Panc1 (cell line): Measurements from ENCODE around the gene CD300LB. TPM values are rescaled to one million over a fixed set of nuclear protein-coding genes. Genes with fewer than 3 reads are reported as not detected.

Source experiments
- ATAC-seq: fragments of 200-7000 bp; cut with Tn5 transposase; 2 replicates; pipeline ENCODE4 v1.9.1; 2020; ENCODE audit warnings: mild to moderate bottlenecking, moderate library complexity
- BruUV-seq: library from RNA; stranded (reverse); fragments of 400-500 nt; replicated peaks from 2 replicates; lab custom pipeline; 2021; lab: Mats Ljungman, UMichigan
- CTCF ChIA-PET: fragments of 300-600 bp; sonication (Branson Sonifier 250); formaldehyde crosslinking; loops from one replicate; lab custom pipeline; 2022; ENCODE audit warnings: antibody characterized with exemption; lab: Charles Lee
- POLR2A ChIA-PET: fragments of 300-600 bp; sonication (Branson Sonifier 250); formaldehyde crosslinking; loops from one replicate; lab custom pipeline; 2022; ENCODE audit warnings: antibody characterized with exemption; lab: Charles Lee
- DNase-seq: peaks from one replicate; pipeline ENCODE4 v3.0.0-alpha.2; 2010; ENCODE audit warnings: low read depth, low spot score
- H3K27ac ChIP-seq: 2 replicates; pipeline ENCODE4 v1.5.1; 2011; ENCODE audit warnings: mild to moderate bottlenecking, low read length, inconsistent platforms
- H3K27me3 ChIP-seq: fragments of 200-500 bp; sonication (Bioruptor generic); 2 replicates; pipeline ENCODE4 v1.6.0; 2014; ENCODE audit warnings: low read length, inconsistent platforms; ENCODE audit not compliant: control insufficient read depth, insufficient read depth
- H3K36me3 ChIP-seq: fragments of 200-500 bp; sonication (Bioruptor generic); 2 replicates; pipeline ENCODE4 v1.5.1; 2014; ENCODE audit warnings: inconsistent platforms, mild to moderate bottlenecking, low read length, moderate library complexity; ENCODE audit not compliant: control insufficient read depth, insufficient read depth
- H3K4me1 ChIP-seq: 2 replicates; pipeline ENCODE4 v1.5.1; 2011; ENCODE audit warnings: inconsistent platforms, mild to moderate bottlenecking, low read length, moderate library complexity; ENCODE audit not compliant: control insufficient read depth, insufficient read depth
- H3K4me3 ChIP-seq, 2 experiments: 2 replicates each; pipeline ENCODE4 v1.5.1; 2011 to 2012; ENCODE audit warnings: low read depth in 2 of 2, low read length in 2 of 2, mild to moderate bottlenecking in 2 of 2, inconsistent platforms in 1 of 2, moderate library complexity in 1 of 2
- H3K9me3 ChIP-seq: fragments of 200-500 bp; sonication (Bioruptor generic); 2 replicates; pipeline ENCODE4 v1.5.1; 2014; ENCODE audit warnings: low read depth, mild to moderate bottlenecking, inconsistent platforms, low read length, moderate library complexity; ENCODE audit not compliant: control insufficient read depth, insufficient read depth
- POLR2AphosphoS5 ChIP-seq: IDR thresholded peaks from 2 replicates; pipeline ENCODE4 v1.6.1; 2012; ENCODE audit warnings: mild to moderate bottlenecking, low read depth, low read length, moderate library complexity
- SIN3A ChIP-seq: IDR thresholded peaks from 2 replicates; pipeline ENCODE4 v1.6.1; 2012; ENCODE audit warnings: low read depth, mild to moderate bottlenecking, low read length, moderate library complexity, borderline replicate concordance; ENCODE audit not compliant: insufficient read depth
- TCF7L2 ChIP-seq: IDR thresholded peaks from 2 replicates; pipeline ENCODE4 v1.6.1; 2011; ENCODE audit warnings: mild to moderate bottlenecking, low read depth, low read length, inconsistent platforms
- in situ Hi-C: cut with HindIII; loops from 2 replicates; pipeline ENCODE4 v1.10.0; 2016; ENCODE audit warnings: low sequenced_read_pairs, low pct_unique_long_range_greater_than_20kb
- intact Hi-C: fragments of 100-400 bp; cut with micrococcal nuclease; formaldehyde crosslinking; loops from one replicate; pipeline ENCODE4 v1.10.0; 2022; ENCODE audit not compliant: unreplicated experiment
- total RNA-seq: library from RNA; stranded (reverse); gene quantifications from one replicate; pipeline ENCODE4 v1.2.1, GENCODE V29; 2021; ENCODE audit not compliant: unreplicated experiment
- TF ChIP-seq, protein P1 (sequence below): fragments of 450-650 bp; IDR thresholded peaks from 2 replicates; pipeline ENCODE4 v1.5.1; 2017; ENCODE audit warnings: mild to moderate bottlenecking
- TF ChIP-seq, protein P2 (sequence below), 2 experiments: IDR thresholded peaks; 2 replicates each; pipeline ENCODE4 v1.6.1; 2011 to 2012; ENCODE audit warnings: low read depth in 2 of 2, control low read depth in 1 of 2, low read length in 1 of 2, mild to moderate bottlenecking in 1 of 2, moderate library complexity in 1 of 2; ENCODE audit not compliant: insufficient read depth in 1 of 2

The CD300LB gene
- total RNA-seq, 1 experiment from 2014 or later, result not detected

DNA sequence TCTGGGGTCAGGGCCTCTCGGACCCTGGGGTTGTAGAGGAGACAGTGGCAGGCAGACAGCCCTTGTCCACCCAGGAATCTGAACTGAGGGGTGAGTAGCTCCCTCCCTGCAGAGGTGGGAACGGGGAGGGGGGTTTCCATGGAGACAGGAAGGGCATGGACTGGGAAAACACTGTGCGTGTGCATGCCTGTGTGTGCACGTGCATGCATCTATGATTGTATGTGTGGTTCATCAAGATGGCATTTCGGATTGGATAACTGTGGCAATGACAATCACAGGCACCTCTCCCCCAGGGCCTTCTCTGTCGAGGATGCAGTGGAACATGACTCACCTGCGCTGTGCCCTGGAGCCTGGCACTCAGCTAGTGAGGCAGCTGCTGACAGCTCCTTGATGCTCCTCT is 20.8 kb upstream of the CD300LB start:
- TF ChIP-seq, protein P1, sequence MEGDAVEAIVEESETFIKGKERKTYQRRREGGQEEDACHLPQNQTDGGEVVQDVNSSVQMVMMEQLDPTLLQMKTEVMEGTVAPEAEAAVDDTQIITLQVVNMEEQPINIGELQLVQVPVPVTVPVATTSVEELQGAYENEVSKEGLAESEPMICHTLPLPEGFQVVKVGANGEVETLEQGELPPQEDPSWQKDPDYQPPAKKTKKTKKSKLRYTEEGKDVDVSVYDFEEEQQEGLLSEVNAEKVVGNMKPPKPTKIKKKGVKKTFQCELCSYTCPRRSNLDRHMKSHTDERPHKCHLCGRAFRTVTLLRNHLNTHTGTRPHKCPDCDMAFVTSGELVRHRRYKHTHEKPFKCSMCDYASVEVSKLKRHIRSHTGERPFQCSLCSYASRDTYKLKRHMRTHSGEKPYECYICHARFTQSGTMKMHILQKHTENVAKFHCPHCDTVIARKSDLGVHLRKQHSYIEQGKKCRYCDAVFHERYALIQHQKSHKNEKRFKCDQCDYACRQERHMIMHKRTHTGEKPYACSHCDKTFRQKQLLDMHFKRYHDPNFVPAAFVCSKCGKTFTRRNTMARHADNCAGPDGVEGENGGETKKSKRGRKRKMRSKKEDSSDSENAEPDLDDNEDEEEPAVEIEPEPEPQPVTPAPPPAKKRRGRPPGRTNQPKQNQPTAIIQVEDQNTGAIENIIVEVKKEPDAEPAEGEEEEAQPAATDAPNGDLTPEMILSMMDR, result no peak
- no peak for TF ChIP-seq POLR2AphosphoS5
- no peak for TF ChIP-seq SIN3A
- TF ChIP-seq TCF7L2, result no peak
- TF ChIP-seq, protein P2, sequence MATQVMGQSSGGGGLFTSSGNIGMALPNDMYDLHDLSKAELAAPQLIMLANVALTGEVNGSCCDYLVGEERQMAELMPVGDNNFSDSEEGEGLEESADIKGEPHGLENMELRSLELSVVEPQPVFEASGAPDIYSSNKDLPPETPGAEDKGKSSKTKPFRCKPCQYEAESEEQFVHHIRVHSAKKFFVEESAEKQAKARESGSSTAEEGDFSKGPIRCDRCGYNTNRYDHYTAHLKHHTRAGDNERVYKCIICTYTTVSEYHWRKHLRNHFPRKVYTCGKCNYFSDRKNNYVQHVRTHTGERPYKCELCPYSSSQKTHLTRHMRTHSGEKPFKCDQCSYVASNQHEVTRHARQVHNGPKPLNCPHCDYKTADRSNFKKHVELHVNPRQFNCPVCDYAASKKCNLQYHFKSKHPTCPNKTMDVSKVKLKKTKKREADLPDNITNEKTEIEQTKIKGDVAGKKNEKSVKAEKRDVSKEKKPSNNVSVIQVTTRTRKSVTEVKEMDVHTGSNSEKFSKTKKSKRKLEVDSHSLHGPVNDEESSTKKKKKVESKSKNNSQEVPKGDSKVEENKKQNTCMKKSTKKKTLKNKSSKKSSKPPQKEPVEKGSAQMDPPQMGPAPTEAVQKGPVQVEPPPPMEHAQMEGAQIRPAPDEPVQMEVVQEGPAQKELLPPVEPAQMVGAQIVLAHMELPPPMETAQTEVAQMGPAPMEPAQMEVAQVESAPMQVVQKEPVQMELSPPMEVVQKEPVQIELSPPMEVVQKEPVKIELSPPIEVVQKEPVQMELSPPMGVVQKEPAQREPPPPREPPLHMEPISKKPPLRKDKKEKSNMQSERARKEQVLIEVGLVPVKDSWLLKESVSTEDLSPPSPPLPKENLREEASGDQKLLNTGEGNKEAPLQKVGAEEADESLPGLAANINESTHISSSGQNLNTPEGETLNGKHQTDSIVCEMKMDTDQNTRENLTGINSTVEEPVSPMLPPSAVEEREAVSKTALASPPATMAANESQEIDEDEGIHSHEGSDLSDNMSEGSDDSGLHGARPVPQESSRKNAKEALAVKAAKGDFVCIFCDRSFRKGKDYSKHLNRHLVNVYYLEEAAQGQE (IDR thresholded peaks at IDR 0.05; ENCODE audit: insufficient read depth in 1 of 2, low read depth in 2 of 2, low read length in 1 of 2), result no peak
- Histone ChIP-seq H3K27me3 (no peaks in the 10 kb centered on the region), H3K4me3 (no peak overlapping the region), H3K36me3 (no peaks in the 10 kb centered on the region), H3K27ac (no peak overlapping the region), H3K4me1 (no peaks in the 10 kb centered on the region), H3K9me3 (no peaks in the 10 kb centered on the region)
- intact Hi-C loops (loop anchor here (5.0 kb wide), 1 partner anchor 90 kb away; no protein-coding TSS in a partner anchor), in situ Hi-C loops (no loop called here)
- POLR2A ChIA-PET, result no interaction called here
- ATAC-seq, result no peak
- CTCF ChIA-PET, result no interaction called here
- DNase-seq, result no peak
- BruUV-seq, result no TSS peak

DNA sequence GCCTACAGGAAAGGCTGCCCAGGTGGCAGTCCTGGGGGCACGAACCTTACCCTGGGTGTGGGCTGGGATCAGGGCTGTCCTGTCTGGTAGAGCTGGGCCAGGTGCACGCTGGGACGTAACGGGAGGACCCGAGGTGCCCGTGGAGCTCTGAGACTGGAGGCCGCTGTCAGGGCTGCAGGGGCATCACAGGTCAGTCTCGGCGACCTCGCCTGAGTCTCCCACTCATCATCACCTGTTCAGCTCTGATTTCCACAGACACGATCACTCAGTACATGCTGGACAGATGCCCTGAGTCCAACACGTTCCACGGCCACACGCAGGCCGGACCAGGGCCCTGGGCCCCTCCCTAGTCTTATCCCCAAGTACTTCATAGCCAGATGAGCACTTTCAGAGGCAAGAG is 19.3 kb upstream of the CD300LB start:
- DNase-seq (no peak), ATAC-seq (no peak)
- H3K27ac ChIP-seq, result no peak overlapping the region
- ChIA-PET POLR2A (no interaction called here), CTCF (no interaction called here)
- BruUV-seq, result no TSS peak
- H3K27me3 ChIP-seq, result no peaks in the 10 kb centered on the region
- H3K9me3 ChIP-seq, result no peaks in the 10 kb centered on the region
- H3K36me3 ChIP-seq, result no peaks in the 10 kb centered on the region
- TF ChIP-seq POLR2AphosphoS5, result no peak
- TF ChIP-seq, protein P1, result no peak
- TF ChIP-seq, protein P2 (IDR thresholded peaks at IDR 0.05; ENCODE audit: insufficient read depth in 1 of 2, low read depth in 2 of 2, low read length in 1 of 2), result no peak
- no peak for TF ChIP-seq TCF7L2
- no peak for TF ChIP-seq SIN3A
- no peaks in the 10 kb centered on the region for H3K4me1 ChIP-seq
- in situ Hi-C loops, result no loop called here
- H3K4me3 ChIP-seq, result no peak overlapping the region
- intact Hi-C loops, result loop anchor here (5.0 kb wide), 1 partner anchor 92 kb away; no protein-coding TSS in a partner anchor
